ENCODE data around the gene SDF4. TPM values are rescaled to one million over a fixed set of nuclear protein-coding genes. Genes with fewer than 3 reads are reported as not detected.
A peak's percentile ranks its signal among the peaks of the same experiment; 100 is the strongest.

Gene SDF4
- total and polyA plus RNA-seq, 8 donors, result 68.3 to 99.4 (median 74.8) TPM

GRCh38 chr1:1243807-1244191, 12.0 kb upstream of the SDF4 start:
- Histone ChIP-seq H3K4me1 (no peaks in the 10 kb centered on the region), H3K36me3 (no peaks in the 10 kb centered on the region), H3K9me3 (no peaks in the 10 kb centered on the region), H3K27me3 (no peaks in the 10 kb centered on the region), H3K4me3 (no peak overlapping the region), H3K27ac (no peak overlapping the region)
- ATAC-seq (no peak), FAIRE-seq (no peak), DNase-seq (peak in 2 of 6 donors; percentile 46 to 71)
- intact Hi-C loops (cut with DNase I), result loop anchor here in 1 of 3 donors (10.0 kb wide), 1 partner anchor 119 kb away; no protein-coding TSS in a partner anchor
- 72 to 82% methylated on average over 22 to 23 of the region's 23 CpGs for WGBS, 2 donors
- TF ChIP-seq, protein P1, sequence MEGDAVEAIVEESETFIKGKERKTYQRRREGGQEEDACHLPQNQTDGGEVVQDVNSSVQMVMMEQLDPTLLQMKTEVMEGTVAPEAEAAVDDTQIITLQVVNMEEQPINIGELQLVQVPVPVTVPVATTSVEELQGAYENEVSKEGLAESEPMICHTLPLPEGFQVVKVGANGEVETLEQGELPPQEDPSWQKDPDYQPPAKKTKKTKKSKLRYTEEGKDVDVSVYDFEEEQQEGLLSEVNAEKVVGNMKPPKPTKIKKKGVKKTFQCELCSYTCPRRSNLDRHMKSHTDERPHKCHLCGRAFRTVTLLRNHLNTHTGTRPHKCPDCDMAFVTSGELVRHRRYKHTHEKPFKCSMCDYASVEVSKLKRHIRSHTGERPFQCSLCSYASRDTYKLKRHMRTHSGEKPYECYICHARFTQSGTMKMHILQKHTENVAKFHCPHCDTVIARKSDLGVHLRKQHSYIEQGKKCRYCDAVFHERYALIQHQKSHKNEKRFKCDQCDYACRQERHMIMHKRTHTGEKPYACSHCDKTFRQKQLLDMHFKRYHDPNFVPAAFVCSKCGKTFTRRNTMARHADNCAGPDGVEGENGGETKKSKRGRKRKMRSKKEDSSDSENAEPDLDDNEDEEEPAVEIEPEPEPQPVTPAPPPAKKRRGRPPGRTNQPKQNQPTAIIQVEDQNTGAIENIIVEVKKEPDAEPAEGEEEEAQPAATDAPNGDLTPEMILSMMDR (IDR thresholded peaks at IDR 0.05), result no peak

DNA sequence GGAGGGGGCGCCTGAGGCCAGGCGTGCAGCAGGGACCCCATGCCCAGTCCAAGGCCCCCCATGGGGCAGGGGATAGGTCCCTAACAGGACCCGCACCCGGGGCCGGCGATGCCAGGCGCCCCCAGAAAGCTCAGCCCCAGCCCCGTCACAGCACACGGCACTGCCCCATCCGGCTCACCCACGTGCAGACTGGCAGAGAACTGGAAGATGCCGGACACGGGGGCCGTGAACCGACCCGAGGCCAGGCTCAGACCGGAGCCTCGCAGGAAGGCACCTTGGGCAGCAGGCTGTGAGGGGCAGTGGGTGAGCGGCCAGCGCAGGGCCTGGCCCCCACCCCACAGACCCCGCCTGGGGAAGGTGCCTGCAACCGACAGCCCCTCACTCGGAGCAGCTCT, 11.5 kb upstream of the SDF4 start:
- no peak overlapping the region for H3K4me3 ChIP-seq
- intact Hi-C loops (cut with DNase I), result loop anchor here in 1 of 3 donors (10.0 kb wide), 1 partner anchor 118 kb away; no protein-coding TSS in a partner anchor
- H3K27ac ChIP-seq, result no peak overlapping the region
- no peaks in the 10 kb centered on the region for H3K4me1 ChIP-seq
- no peaks in the 10 kb centered on the region for H3K27me3 ChIP-seq
- TF ChIP-seq, protein P1 (IDR thresholded peaks at IDR 0.05), result no peak
- WGBS, 2 donors, result 90 to 93% methylated on average over 23 of the region's 23 CpGs
- peak in 2 of 6 donors; percentile 45 to 74 for DNase-seq
- no peak for ATAC-seq
- no peaks in the 10 kb centered on the region for H3K36me3 ChIP-seq
- no peak for FAIRE-seq
- H3K9me3 ChIP-seq, result no peaks in the 10 kb centered on the region

GRCh38 chr1:1242461-1243265, 10.9 kb upstream of the SDF4 start:
- TF ChIP-seq, protein P1 (IDR thresholded peaks at IDR 0.05), result no peak
- peak in 2 of 6 donors; percentile 55 to 68 for DNase-seq
- H3K4me1 ChIP-seq, result no peaks in the 10 kb centered on the region

GRCh38 chr1:1241588-1242219, 9.9 kb upstream of the SDF4 start:
- DNase-seq, result peak in 1 of 6 donors; percentile 71
- intact Hi-C loops (cut with DNase I), result loop anchor here in 1 of 3 donors (10.0 kb wide), 1 partner anchor 117 kb away; no protein-coding TSS in a partner anchor
- TF ChIP-seq, protein P1 (IDR thresholded peaks at IDR 0.05), result no peak
- Histone ChIP-seq H3K9me3 (no peaks in the 10 kb centered on the region), H3K27ac (no peak overlapping the region), H3K4me3 (no peak overlapping the region), H3K4me1 (no peaks in the 10 kb centered on the region), H3K27me3 (no peaks in the 10 kb centered on the region), H3K36me3 (no peaks in the 10 kb centered on the region)
- whole genome bisulfite sequencing, 2 donors, result 81 to 88% methylated on average over 26 of the region's 26 CpGs
- no peak for ATAC-seq
- FAIRE-seq, result no peak

More at GRCh38 chr1:1242461-1243265, 10.9 kb upstream of the SDF4 start:
- intact Hi-C loops (cut with DNase I), result loop anchor here in 1 of 3 donors (10.0 kb wide), 1 partner anchor 118 kb away; no protein-coding TSS in a partner anchor
- Histone ChIP-seq H3K4me3 (no peak overlapping the region), H3K27me3 (no peaks in the 10 kb centered on the region), H3K9me3 (no peaks in the 10 kb centered on the region), H3K36me3 (no peaks in the 10 kb centered on the region), H3K27ac (no peak overlapping the region)
- FAIRE-seq (no peak), ATAC-seq (no peak)
- 82 to 89% methylated on average over 41 of the region's 41 CpGs for WGBS, 2 donors

All from pancreas (tissue), 10 donors.